BLaER1 (cell line): ENCODE measurements around the gene AGPAT1.

ENCODE experiments used
- H3K27ac ChIP-seq: shearing (Covaris generic); formaldehyde crosslinking; 2 replicates; pipeline ENCODE4 v1.8.1; 2022
- H3K27me3 ChIP-seq: shearing (Covaris generic); formaldehyde crosslinking; 2 replicates; pipeline ENCODE4 v1.8.1; 2022
- H3K36me3 ChIP-seq: shearing (Covaris generic); formaldehyde crosslinking; 2 replicates; pipeline ENCODE4 v1.8.1; 2022
- H3K4me1 ChIP-seq: shearing (Covaris generic); formaldehyde crosslinking; 2 replicates; pipeline ENCODE4 v1.8.1; 2022
- H3K4me2 ChIP-seq: shearing (Covaris generic); formaldehyde crosslinking; 2 replicates; pipeline ENCODE4 v1.8.1; 2022
- H3K4me3 ChIP-seq: shearing (Covaris generic); formaldehyde crosslinking; 2 replicates; pipeline ENCODE4 v1.8.1; 2022
- H3K9ac ChIP-seq: shearing (Covaris generic); formaldehyde crosslinking; 2 replicates; pipeline ENCODE4 v1.8.1; 2022
- H3K9me3 ChIP-seq: shearing (Covaris generic); formaldehyde crosslinking; 2 replicates; pipeline ENCODE4 v1.8.1; 2022
- H4K20me1 ChIP-seq: shearing (Covaris generic); formaldehyde crosslinking; 2 replicates; pipeline ENCODE4 v1.8.1; 2022
- Cebpa-rat ChIP-seq: shearing (Covaris generic); IDR thresholded peaks from 2 replicates; pipeline ENCODE4 v1.8.1; 2022

The AGPAT1 gene

DNA sequence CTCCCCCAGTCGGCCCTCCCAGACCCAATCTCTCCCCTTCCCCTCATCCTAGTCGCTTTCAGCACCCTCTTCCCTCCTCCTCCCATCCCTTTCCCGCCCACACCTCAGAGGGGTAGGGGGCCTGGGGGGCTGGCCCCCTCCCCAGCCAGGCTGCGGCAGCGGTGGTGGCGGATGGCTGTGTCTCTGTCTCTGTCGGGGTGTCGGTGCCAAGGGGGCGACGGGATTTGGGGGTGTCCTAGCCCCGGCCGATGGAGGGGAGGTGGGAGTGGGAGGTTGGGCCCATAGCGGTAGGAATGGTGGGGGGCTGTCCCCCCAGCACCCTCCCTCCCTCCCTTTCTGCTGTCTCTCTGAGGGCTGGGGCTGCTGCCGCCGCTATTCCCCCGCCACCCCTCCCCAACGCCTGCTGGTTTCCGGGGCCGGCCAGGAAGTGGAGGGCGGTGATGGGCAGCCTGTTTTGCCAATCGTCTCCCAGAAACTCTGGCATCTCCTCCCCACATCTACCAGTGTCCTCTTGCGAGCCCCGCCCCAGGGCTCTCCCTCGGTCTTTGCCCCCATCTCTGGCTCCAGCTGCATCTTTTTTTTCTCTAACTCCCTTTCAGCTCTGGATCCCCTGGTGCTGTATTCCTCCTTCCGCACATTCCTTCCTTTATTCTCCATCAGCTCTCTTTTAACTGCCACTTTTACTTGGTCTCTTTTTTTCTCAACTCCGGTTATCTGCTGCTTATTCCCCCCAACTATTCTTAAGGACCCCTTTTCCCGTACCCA lies at the start of gene AGPAT1:
TSS of gene AGPAT1 (minus strand) at position 374 of the 765 bp plus-strand sequence. CDS start 4,588 bp downstream, outside the sequence.
- TF ChIP-seq Cebpa-rat = no peak
- H3K4me2 ChIP-seq = peak within 1 kb of the TSS; percentile 100
- H3K9me3 ChIP-seq = no peaks in the 10 kb centered on the region
- peaks cover 24% of the 10 kb centered on the region for H3K36me3 ChIP-seq
- peak within 1 kb of the TSS; percentile 90 for H3K27ac ChIP-seq
- peak within 1 kb of the TSS; percentile 88 for H3K4me3 ChIP-seq
- H3K4me1 ChIP-seq = peaks cover 66% of the 10 kb centered on the region
- no peaks in the 10 kb centered on the region for H4K20me1 ChIP-seq
- no peaks in the 10 kb centered on the region for H3K27me3 ChIP-seq
- peak within 1 kb of the TSS; percentile 93 for H3K9ac ChIP-seq

GRCh38 chr6:32224696-32225095 lies 48.8 kb upstream of the AGPAT1 start:
- Histone ChIP-seq H3K27ac (no peak overlapping the region), H3K27me3 (no peaks in the 10 kb centered on the region), H3K4me2 (no peak overlapping the region), H4K20me1 (no peaks in the 10 kb centered on the region), H3K4me1 (peaks cover 9% of the 10 kb centered on the region; the same call in 1 of the 2 replicates), H3K36me3 (no peaks in the 10 kb centered on the region), H3K9me3 (no peaks in the 10 kb centered on the region), H3K4me3 (no peak overlapping the region), H3K9ac (no peak overlapping the region)
- TF ChIP-seq Cebpa-rat = no peak

GRCh38 chr6:32223258-32224235 lies 47.7 kb upstream of the AGPAT1 start, which contains the start of gene NOTCH4:
Gene NOTCH4 (minus strand): TSS chr6:32224067. CDS start chr6:32223928, 139 bp downstream.
- no peak within 1 kb of the TSS for H3K27ac ChIP-seq
- H3K4me2 ChIP-seq = no peak within 1 kb of the TSS
- H3K4me1 ChIP-seq = peaks cover 9% of the 10 kb centered on the region; the same call in 1 of the 2 replicates
- no peaks in the 10 kb centered on the region for H3K36me3 ChIP-seq
- H3K9ac ChIP-seq = no peak within 1 kb of the TSS
- H3K9me3 ChIP-seq = no peaks in the 10 kb centered on the region
- no peaks in the 10 kb centered on the region for H4K20me1 ChIP-seq
- TF ChIP-seq Cebpa-rat = no peak
- H3K4me3 ChIP-seq = no peak within 1 kb of the TSS
- H3K27me3 ChIP-seq = no peaks in the 10 kb centered on the region

GRCh38 chr6:32222333-32223230 lies 46.7 kb upstream of the AGPAT1 start:
- Histone ChIP-seq H3K4me2 (peak overlapping the region; percentile 24; the same call in 1 of the 2 replicates), H3K27ac (no peak overlapping the region), H4K20me1 (no peaks in the 10 kb centered on the region), H3K4me1 (peaks cover 9% of the 10 kb centered on the region; the same call in 1 of the 2 replicates), H3K36me3 (no peaks in the 10 kb centered on the region), H3K4me3 (no peak overlapping the region), H3K9ac (no peak overlapping the region), H3K9me3 (no peaks in the 10 kb centered on the region), H3K27me3 (no peaks in the 10 kb centered on the region)
- TF ChIP-seq Cebpa-rat = no peak

GRCh38 chr6:32220021-32220420 lies 44.1 kb upstream of the AGPAT1 start:
- Histone ChIP-seq H3K27ac (no peak overlapping the region), H3K9me3 (no peaks in the 10 kb centered on the region), H4K20me1 (no peaks in the 10 kb centered on the region), H3K27me3 (no peaks in the 10 kb centered on the region), H3K36me3 (no peaks in the 10 kb centered on the region), H3K9ac (no peak overlapping the region), H3K4me1 (peaks cover 9% of the 10 kb centered on the region; the same call in 1 of the 2 replicates), H3K4me2 (no peak overlapping the region), H3K4me3 (no peak overlapping the region)
- TF ChIP-seq Cebpa-rat = no peak

- Histone ChIP-seq H3K9ac (no peak overlapping the region), H3K4me1 (peaks cover 9% of the 10 kb centered on the region; the same call in 1 of the 2 replicates), H3K27ac (no peak overlapping the region), H3K4me3 (no peak overlapping the region), H3K4me2 (no peak overlapping the region), H3K9me3 (no peaks in the 10 kb centered on the region), H3K27me3 (no peaks in the 10 kb centered on the region), H4K20me1 (no peaks in the 10 kb centered on the region), H3K36me3 (no peaks in the 10 kb centered on the region)
- TF ChIP-seq Cebpa-rat = no peak
Observed at GRCh38 chr6:32218167-32218566, 42.3 kb upstream of the AGPAT1 start.

GRCh38 chr6:32216998-32217397 lies 41.1 kb upstream of the AGPAT1 start:
- Histone ChIP-seq H3K4me1 (no peaks in the 10 kb centered on the region), H4K20me1 (no peaks in the 10 kb centered on the region), H3K27me3 (no peaks in the 10 kb centered on the region), H3K36me3 (no peaks in the 10 kb centered on the region), H3K4me3 (no peak overlapping the region), H3K27ac (no peak overlapping the region), H3K4me2 (no peak overlapping the region), H3K9me3 (no peaks in the 10 kb centered on the region), H3K9ac (no peak overlapping the region)
- TF ChIP-seq Cebpa-rat = no peak

GRCh38 chr6:32216285-32216684 lies 40.4 kb upstream of the AGPAT1 start:
- H3K4me3 ChIP-seq = no peak overlapping the region
- no peaks in the 10 kb centered on the region for H3K9me3 ChIP-seq
- TF ChIP-seq Cebpa-rat = no peak
- H4K20me1 ChIP-seq = no peaks in the 10 kb centered on the region
- H3K9ac ChIP-seq = no peak overlapping the region
- no peaks in the 10 kb centered on the region for H3K4me1 ChIP-seq
- H3K4me2 ChIP-seq = no peak overlapping the region
- no peaks in the 10 kb centered on the region for H3K27me3 ChIP-seq
- no peaks in the 10 kb centered on the region for H3K36me3 ChIP-seq
- no peak overlapping the region for H3K27ac ChIP-seq

- no peak overlapping the region for H3K4me3 ChIP-seq
- TF ChIP-seq Cebpa-rat = no peak
- no peaks in the 10 kb centered on the region for H3K9me3 ChIP-seq
- no peaks in the 10 kb centered on the region for H3K27me3 ChIP-seq
- no peaks in the 10 kb centered on the region for H3K4me1 ChIP-seq
- no peak overlapping the region for H3K27ac ChIP-seq
- no peak overlapping the region for H3K4me2 ChIP-seq
- H4K20me1 ChIP-seq = no peaks in the 10 kb centered on the region
- H3K36me3 ChIP-seq = no peaks in the 10 kb centered on the region
- H3K9ac ChIP-seq = no peak overlapping the region
Observed at GRCh38 chr6:32215617-32216016, 39.7 kb upstream of the AGPAT1 start.
